Activated CD4-positive, alpha-beta T cell treated with anti-CD3 and anti-CD28 coated beads, Interleukin-10, Interleukin-2, amounts not matched to agents 100 ng/mL and 50 ng/mL, durations not matched to agents 16 hours and 8 hours (primary cell): Measurements from ENCODE around the gene RXRA.

Source experiments
- DNase-seq: peaks from one replicate; pipeline ENCODE4 v3.0.0-alpha.2; 2020

The RXRA gene

GRCh38 chr9:134326724-134327601 is 708 bp downstream of the RXRA start:
- DNase-seq, result no peak

- no peak for DNase-seq
These were observed 1.5 kb downstream of the RXRA start for GRCh38 chr9:134327671-134328231.

GRCh38 chr9:134328341-134328840 is 2.1 kb downstream of the RXRA start:
- no peak for DNase-seq

- no peak for DNase-seq
These were observed 2.8 kb downstream of the RXRA start for GRCh38 chr9:134328841-134329575.

GRCh38 chr9:134329576-134329855 is 3.3 kb downstream of the RXRA start:
- no peak for DNase-seq

GRCh38 chr9:134329886-134330285 is 3.6 kb downstream of the RXRA start:
- DNase-seq, result no peak

- no peak for DNase-seq
These were observed 4.3 kb downstream of the RXRA start for GRCh38 chr9:134330590-134330989.

- DNase-seq, result no peak
These were observed 5.2 kb downstream of the RXRA start for GRCh38 chr9:134331186-134332025.

- DNase-seq, result no peak
These were observed 6.0 kb downstream of the RXRA start for GRCh38 chr9:134332266-134332665.

GRCh38 chr9:134332841-134333233 is 6.6 kb downstream of the RXRA start:
- no peak for DNase-seq

- no peak for DNase-seq
These were observed 7.1 kb downstream of the RXRA start for GRCh38 chr9:134333234-134333873.

GRCh38 chr9:134333874-134334581 is 7.8 kb downstream of the RXRA start:
- DNase-seq, result no peak

- DNase-seq, result no peak
These were observed 8.8 kb downstream of the RXRA start for GRCh38 chr9:134335061-134335460.

GRCh38 chr9:134335486-134336220 is 9.4 kb downstream of the RXRA start:
- DNase-seq, result no peak

- DNase-seq, result no peak
These were observed 10.0 kb downstream of the RXRA start for GRCh38 chr9:134336228-134336627.

- DNase-seq, result no peak
These were observed 10.7 kb downstream of the RXRA start for GRCh38 chr9:134336924-134337323.

GRCh38 chr9:134337469-134337868 is 11.2 kb downstream of the RXRA start:
- no peak for DNase-seq

GRCh38 chr9:134338394-134339182 is 12.3 kb downstream of the RXRA start:
- DNase-seq, result no peak

GRCh38 chr9:134339183-134339806 is 13.0 kb downstream of the RXRA start:
- DNase-seq, result no peak
